GM12878 (cell line): ENCODE measurements around the gene HMG20B.

Experiments
- ATF2 ChIP-seq: IDR thresholded peaks from 2 replicates; pipeline ENCODE4 v1.6.1; 2012; ENCODE audit warnings: low read length, inconsistent platforms
- CTCF ChIP-seq, 3 experiments: IDR thresholded peaks in 2 of 3; conservative IDR thresholded peaks in 1 of 3; 2 replicates each; pipeline ENCODE4 v1.5.1; 2011; ENCODE audit warnings: low read depth in 3 of 3, low read length in 3 of 3, mild to moderate bottlenecking in 3 of 3, control low read depth in 2 of 3, moderate library complexity in 2 of 3, inconsistent platforms in 1 of 3, mixed read lengths in 1 of 3; ENCODE audit not compliant: control insufficient read depth in 2 of 3, insufficient read depth in 1 of 3; ENCODE audit errors: extremely low read depth in 1 of 3
- ETV6 ChIP-seq, 2 experiments: fragments of 450-650 bp in 1 of 2; IDR thresholded peaks in 1 of 2; conservative IDR thresholded peaks in 1 of 2; 2 replicates each; pipeline ENCODE4 v1.6.1; 2014; ENCODE audit warnings: antibody characterized with exemption in 1 of 2, borderline replicate concordance in 1 of 2, low read depth in 1 of 2, mild to moderate bottlenecking in 1 of 2, moderate library complexity in 1 of 2
- EZH2 ChIP-seq: IDR thresholded peaks from 2 replicates; pipeline ENCODE4 v1.6.1; 2012; ENCODE audit warnings: low read depth, mild to moderate bottlenecking, control low read depth, inconsistent platforms, low read length, borderline replicate concordance; ENCODE audit not compliant: control insufficient read depth
- POLR2A ChIP-seq: IDR thresholded peaks from 2 replicates; pipeline ENCODE4 v1.6.1; 2011; ENCODE audit warnings: low read depth, mild to moderate bottlenecking, low read length
- POLR2AphosphoS5 ChIP-seq: IDR thresholded peaks from 2 replicates; pipeline ENCODE4 v1.6.1; 2011; ENCODE audit warnings: mild to moderate bottlenecking, low read length, inconsistent platforms
- RAD51 ChIP-seq: fragments of 450-650 bp; IDR thresholded peaks from 2 replicates; pipeline ENCODE4 v1.6.1; 2016; ENCODE audit warnings: moderate library complexity, mild to moderate bottlenecking, inconsistent platforms
- SP1 ChIP-seq: IDR thresholded peaks from one replicate; pipeline ENCODE4 v1.6.1; 2011; ENCODE audit warnings: low read depth, low read length
- ZBTB33 ChIP-seq: fragments of 450-650 bp; IDR thresholded peaks from 2 replicates; pipeline ENCODE4 v1.6.1; 2017; ENCODE audit warnings: mild to moderate bottlenecking

- TF ChIP-seq CTCF (IDR thresholded peaks at IDR 0.05 in 2 of 3, conservative IDR thresholded peaks at IDR 0.05 in 1 of 3; ENCODE audit: control insufficient read depth in 2 of 3, extremely low read depth in 1 of 3, insufficient read depth in 1 of 3, low read depth in 3 of 3, low read length in 3 of 3) (no peak), SP1 (no peak), POLR2AphosphoS5 (no peak), ETV6 (conservative IDR thresholded peaks at IDR 0.05 in 1 of 2, IDR thresholded peaks at IDR 0.05 in 1 of 2; ENCODE audit: borderline replicate concordance in 1 of 2, low read depth in 1 of 2) (no peak), ATF2 (no peak), POLR2A (no peak), ZBTB33 (no peak), EZH2 (no peak), RAD51 (no peak)
Observed at GRCh38 chr19:3606690-3607289, 34.0 kb downstream of the HMG20B start, which contains the start of gene TBXA2R.
